Measurements from ENCODE around the gene UBE2Q2.

The UBE2Q2 gene

GRCh38 chr15:75948761-75949296 is 105.6 kb downstream of the UBE2Q2 start:
- TF ChIP-seq CTCF (IDR thresholded peaks at IDR 0.05; ENCODE audit: insufficient read depth, low read length, missing control alignments) = no peak
- ChIA-PET POLR2A (no interaction called here), CTCF (no interaction called here)

More at GRCh38 chr15:75948761-75949296, 105.6 kb downstream of the UBE2Q2 start:
- DNase-seq (ENCODE audit: low read depth, low spot score) = no peak
- H3K4me3 ChIP-seq (ENCODE audit: low read depth, low read length) = no peak overlapping the region

Data from AG04449 (cell line).